Loucy (cell line): ENCODE data around the gene GAK.

ENCODE experiments used
- H2AFZ ChIP-seq: fragments of 200-600 bp; sonication (generic); 2 replicates; pipeline ENCODE4 v1.6.0; 2016; ENCODE audit warnings: antibody characterized with exemption, mild to moderate bottlenecking, low read length, moderate library complexity
- H3F3A ChIP-seq: fragments of 200-600 bp; 2 replicates; pipeline ENCODE4 v1.6.0; 2016; ENCODE audit warnings: antibody characterized with exemption, low read depth, mild to moderate bottlenecking
- H3K27me3 ChIP-seq: fragments of 200-600 bp; sonication (generic); 2 replicates; pipeline ENCODE4 v1.6.1; 2014; ENCODE audit warnings: low read length, mild to moderate bottlenecking; ENCODE audit not compliant: insufficient read depth, poor library complexity, severe bottlenecking
- H3K36me3 ChIP-seq: fragments of 200-600 bp; sonication (generic); 2 replicates; pipeline ENCODE4 v1.6.1; 2016; ENCODE audit warnings: low read length; ENCODE audit not compliant: insufficient read depth
- H3K4me1 ChIP-seq: fragments of 200-600 bp; sonication (generic); 2 replicates; pipeline ENCODE4 v1.5.1; 2014; ENCODE audit warnings: low read length, mild to moderate bottlenecking; ENCODE audit not compliant: insufficient read depth, poor library complexity, severe bottlenecking
- H3K4me2 ChIP-seq: fragments of 200-600 bp; sonication (generic); 2 replicates; pipeline ENCODE4 v1.6.0; 2014; ENCODE audit warnings: antibody characterized with exemption, low read length, low read depth, mild to moderate bottlenecking; ENCODE audit not compliant: poor library complexity, severe bottlenecking
- H3K4me3 ChIP-seq: fragments of 200-600 bp; sonication (generic); 2 replicates; pipeline ENCODE4 v1.5.1; 2014; ENCODE audit warnings: low read length, mild to moderate bottlenecking, mixed read lengths; ENCODE audit not compliant: poor library complexity, severe bottlenecking
- H3K79me2 ChIP-seq: fragments of 200-600 bp; sonication (generic); 2 replicates; pipeline ENCODE4 v1.6.1; 2014; ENCODE audit warnings: low read length; ENCODE audit not compliant: insufficient read depth
- H3K9ac ChIP-seq: fragments of 200-600 bp; sonication (generic); 2 replicates; pipeline ENCODE4 v1.6.0; 2014; ENCODE audit warnings: mild to moderate bottlenecking, low read depth, low read length, moderate library complexity; ENCODE audit not compliant: poor library complexity, severe bottlenecking
- H3K9me2 ChIP-seq: fragments of 200-600 bp; sonication (generic); replicated peaks from 2 replicates; pipeline ENCODE4 v1.6.1; 2016; ENCODE audit warnings: low read depth, low read length, mixed read lengths
- H3K9me3 ChIP-seq: fragments of 200-600 bp; sonication (generic); 2 replicates; pipeline ENCODE4 v1.6.1; 2014; ENCODE audit warnings: mild to moderate bottlenecking, antibody characterized with exemption, low read length, low read depth; ENCODE audit not compliant: insufficient read depth
- H4K20me1 ChIP-seq: fragments of 200-600 bp; sonication (generic); 2 replicates; pipeline ENCODE4 v1.6.0; 2014; ENCODE audit warnings: antibody characterized with exemption, low read length, mild to moderate bottlenecking; ENCODE audit not compliant: insufficient read depth, poor library complexity, severe bottlenecking
- CTCF ChIP-seq: fragments of 200-600 bp; sonication (generic); conservative IDR thresholded peaks from 2 replicates; pipeline ENCODE4 v1.5.1; 2014; ENCODE audit warnings: mild to moderate bottlenecking, antibody characterized with exemption, low read length
- EZH2phosphoT487 ChIP-seq: fragments of 200-600 bp; IDR thresholded peaks from 2 replicates; pipeline ENCODE4 v1.6.1; 2018; ENCODE audit warnings: antibody characterized with exemption, mild to moderate bottlenecking, moderate library complexity, borderline replicate concordance

GAK gene

GRCh38 chr4:966266-967112 lies 34.4 kb upstream of the GAK start:
- H2AFZ ChIP-seq = no peak overlapping the region
- no peak overlapping the region for H3K9ac ChIP-seq
- H3K4me3 ChIP-seq = no peak overlapping the region
- no peaks in the 10 kb centered on the region for H4K20me1 ChIP-seq
- no peaks in the 10 kb centered on the region for H3K9me2 ChIP-seq
- no peaks in the 10 kb centered on the region for H3K36me3 ChIP-seq
- no peaks in the 10 kb centered on the region for H3K9me3 ChIP-seq
- peaks cover 11% of the 10 kb centered on the region for H3K4me1 ChIP-seq
- H3K79me2 ChIP-seq = no peaks in the 10 kb centered on the region
- TF ChIP-seq EZH2phosphoT487 = no peak
- no peak for TF ChIP-seq CTCF
- H3K4me2 ChIP-seq = no peak overlapping the region
- no peaks in the 10 kb centered on the region for H3F3A ChIP-seq
- no peaks in the 10 kb centered on the region for H3K27me3 ChIP-seq

GRCh38 chr4:965766-966134 lies 33.6 kb upstream of the GAK start:
- Histone ChIP-seq H3K9ac (no peak overlapping the region), H3K9me3 (no peaks in the 10 kb centered on the region), H2AFZ (no peak overlapping the region), H3K27me3 (no peaks in the 10 kb centered on the region), H3K4me2 (no peak overlapping the region), H4K20me1 (no peaks in the 10 kb centered on the region), H3K79me2 (no peaks in the 10 kb centered on the region), H3K4me3 (no peak overlapping the region), H3K4me1 (peaks cover 3% of the 10 kb centered on the region), H3F3A (no peaks in the 10 kb centered on the region), H3K36me3 (no peaks in the 10 kb centered on the region), H3K9me2 (no peaks in the 10 kb centered on the region)
- no peak for TF ChIP-seq EZH2phosphoT487
- no peak for TF ChIP-seq CTCF

- H3K36me3 ChIP-seq = no peaks in the 10 kb centered on the region
- TF ChIP-seq CTCF (no peak), EZH2phosphoT487 (no peak)
- no peak overlapping the region for H3K4me2 ChIP-seq
- H3F3A ChIP-seq = no peaks in the 10 kb centered on the region
- no peaks in the 10 kb centered on the region for H3K27me3 ChIP-seq
- no peaks in the 10 kb centered on the region for H3K4me1 ChIP-seq
- H3K9ac ChIP-seq = no peak overlapping the region
- no peaks in the 10 kb centered on the region for H3K9me2 ChIP-seq
- H3K4me3 ChIP-seq = no peak overlapping the region
- H3K9me3 ChIP-seq = no peaks in the 10 kb centered on the region
- H3K79me2 ChIP-seq = no peaks in the 10 kb centered on the region
- no peak overlapping the region for H2AFZ ChIP-seq
- no peaks in the 10 kb centered on the region for H4K20me1 ChIP-seq
Observed at GRCh38 chr4:965048-965765, 33.1 kb upstream of the GAK start.
